Measurements from ENCODE around the gene AIP. TPM values are rescaled to one million over a fixed set of nuclear protein-coding genes. Genes with fewer than 3 reads are reported as not detected.

AIP gene
- total RNA-seq, 1 donor from 2014 or later, result 94.2 TPM

GRCh38 chr11:67534070-67534679 is 51.3 kb downstream of the AIP start:
- DNase-seq (ENCODE audit: low spot score), result no peak

- no peak for DNase-seq (ENCODE audit: low spot score)
Measured at GRCh38 chr11:67535561-67535960, 52.7 kb downstream of the AIP start.

GRCh38 chr11:67538306-67538705 is 55.5 kb downstream of the AIP start:
- DNase-seq (ENCODE audit: low spot score), result no peak

- no peak for DNase-seq (ENCODE audit: low spot score)
Measured at GRCh38 chr11:67538823-67539505, 56.1 kb downstream of the AIP start.

GRCh38 chr11:67539550-67539949 is 56.7 kb downstream of the AIP start:
- no peak for DNase-seq (ENCODE audit: low spot score)

Other genes starting within 250 kb of the AIP start
- gene GRK2, start 216.6 kb upstream of the AIP start, total RNA-seq, result 86.1 TPM
- 80.5 TPM for gene ANKRD13D, start 193.7 kb upstream of the AIP start, total RNA-seq
- 107 TPM for gene SSH3, start 179.5 kb upstream of the AIP start, total RNA-seq
- 87.5 TPM for gene POLD4, start 129.5 kb upstream of the AIP start, total RNA-seq
- 4.0 TPM for gene CLCF1, start 109.4 kb upstream of the AIP start, total RNA-seq
- gene RAD9A, start 91.0 kb upstream of the AIP start, total RNA-seq, result 45.0 TPM
- 140 TPM for gene PPP1CA, start 81.2 kb upstream of the AIP start, total RNA-seq
- 10.6 TPM for gene TBC1D10C, start 78.9 kb upstream of the AIP start, total RNA-seq
- 78.4 TPM for gene CARNS1, start 67.3 kb upstream of the AIP start, total RNA-seq
- gene RPS6KB2, start 54.5 kb upstream of the AIP start, total RNA-seq, result 39.7 TPM
- 14.7 TPM for gene PTPRCAP, start 45.3 kb upstream of the AIP start, total RNA-seq
- gene CORO1B, start 39.5 kb upstream of the AIP start, total RNA-seq, result 181 TPM
- gene GPR152, start 30.3 kb upstream of the AIP start, total RNA-seq, result not detected
- gene CABP4, start 27.7 kb upstream of the AIP start, total RNA-seq, result 3.8 TPM
- gene TMEM134, start 13.8 kb upstream of the AIP start, total RNA-seq, result 75.1 TPM
- gene PITPNM1, start 22.3 kb downstream of the AIP start, total RNA-seq, result 51.0 TPM
- 95.5 TPM for gene CDK2AP2, start 25.1 kb downstream of the AIP start, total RNA-seq
- not detected for gene CABP2, start 40.4 kb downstream of the AIP start, total RNA-seq
- 1,142 TPM for gene GSTP1, start 100.8 kb downstream of the AIP start, total RNA-seq
- gene NDUFV1, start 123.9 kb downstream of the AIP start, total RNA-seq, result 202 TPM
- gene NUDT8, start 146.9 kb downstream of the AIP start, total RNA-seq, result 17.8 TPM
- 0.14 TPM for gene TBX10, start 156.7 kb downstream of the AIP start, total RNA-seq
- gene ACY3, start 167.7 kb downstream of the AIP start, total RNA-seq, result 16.0 TPM
- 0.63 TPM for gene ALDH3B2, start 191.6 kb downstream of the AIP start, total RNA-seq